ENCODE results near the gene EVL.

Gene EVL

DNA sequence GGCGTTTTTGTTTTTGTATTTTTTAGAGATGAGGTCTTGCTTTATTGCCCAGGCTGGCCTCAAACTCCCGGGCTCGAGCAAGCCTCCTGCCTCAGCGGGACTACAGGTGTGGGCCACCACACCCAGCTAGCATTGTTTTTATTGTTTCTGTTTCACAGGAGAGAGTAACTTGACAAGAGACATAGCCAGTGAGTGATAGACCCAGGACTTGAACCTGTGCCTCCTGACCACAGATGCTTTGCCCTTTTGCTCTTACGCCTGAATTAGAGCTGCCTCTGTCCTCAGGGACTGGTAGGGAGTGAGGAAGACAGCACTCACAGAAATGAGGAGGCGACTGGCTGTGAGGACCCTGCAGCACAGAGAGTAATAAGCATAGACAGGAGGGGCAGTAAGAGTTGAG, 2.3 kb downstream of the EVL start:
- DNase-seq (ENCODE audit: low spot score): no peak

DNA sequence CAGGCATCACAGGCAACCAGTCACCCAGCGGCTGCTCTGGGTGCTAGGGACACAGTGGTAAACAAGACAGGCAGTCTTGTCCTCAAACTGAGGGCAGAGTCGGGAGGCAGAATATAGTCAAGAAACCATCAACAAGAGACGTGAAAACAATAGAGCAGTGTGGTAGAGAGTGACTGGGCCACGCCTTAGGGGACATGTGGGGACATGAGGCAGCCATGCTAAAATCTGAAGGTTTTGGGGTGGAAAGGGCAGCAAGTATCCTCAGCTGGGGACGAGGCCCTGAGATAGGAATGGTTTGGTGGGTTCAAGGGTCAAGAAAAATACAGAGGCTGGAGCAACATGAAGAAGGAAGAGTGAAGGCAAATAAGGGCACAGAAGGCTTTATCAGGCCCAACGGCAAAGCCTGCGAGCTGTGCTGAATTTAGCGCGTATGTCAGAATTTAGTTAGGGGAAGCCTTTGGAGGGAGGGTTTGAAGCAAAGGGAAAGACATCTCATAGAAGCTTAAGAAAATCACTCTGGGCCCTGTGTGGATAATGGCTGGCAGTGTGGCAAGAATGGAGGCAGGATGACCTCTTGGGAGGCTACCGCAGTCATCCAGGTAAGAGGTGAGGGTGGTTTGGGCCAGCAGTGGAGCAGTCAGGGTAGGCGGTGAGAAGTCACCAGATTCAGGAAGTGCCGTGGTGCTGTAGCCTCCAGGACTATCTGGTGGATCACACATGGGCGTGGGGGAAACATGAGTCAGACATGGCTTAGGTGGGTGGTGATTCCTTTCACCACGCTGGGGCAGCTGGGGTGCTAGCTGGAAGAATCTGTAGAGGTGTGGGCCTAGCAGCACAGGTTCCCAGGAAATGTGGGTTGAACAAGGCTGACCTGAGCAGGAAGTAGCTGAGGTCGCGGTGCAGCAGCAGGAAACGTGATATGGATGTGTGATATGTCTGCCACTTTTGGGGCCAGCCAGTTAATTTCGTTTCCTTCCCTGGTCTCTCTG, 3.0 kb downstream of the EVL start:
- no peak for DNase-seq (ENCODE audit: low spot score)

DNA sequence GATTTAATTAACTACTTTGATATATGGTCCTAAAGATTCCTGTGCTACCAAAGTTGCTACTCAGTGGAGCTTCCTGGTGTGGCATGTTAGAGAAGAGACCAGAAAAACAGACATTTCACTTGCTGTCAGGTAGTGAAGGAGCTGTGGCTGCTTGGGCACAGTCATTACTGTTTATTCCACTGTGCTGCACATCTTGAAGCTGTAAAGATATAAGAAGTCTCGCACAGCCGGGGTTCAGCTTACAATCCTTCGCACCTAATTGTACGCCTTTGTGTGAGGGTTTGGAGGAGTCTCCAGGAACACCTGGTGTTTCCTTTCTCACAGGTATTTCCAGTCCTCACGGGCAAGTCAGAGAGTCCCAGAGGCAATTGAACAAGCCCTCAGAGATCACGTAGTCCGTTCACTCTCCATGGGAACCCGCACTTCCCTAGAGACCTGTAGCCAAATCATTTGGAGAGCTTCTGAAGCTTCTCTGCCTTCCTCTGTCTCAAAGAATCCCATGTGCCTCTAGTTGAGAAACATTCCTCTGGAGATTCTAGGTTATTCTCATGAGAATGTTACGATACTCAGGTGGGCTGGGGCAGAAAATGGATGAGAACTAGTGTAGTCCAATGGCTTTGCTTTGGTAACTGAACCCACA, 4.1 kb downstream of the EVL start:
- DNase-seq (ENCODE audit: low spot score): no peak

DNA sequence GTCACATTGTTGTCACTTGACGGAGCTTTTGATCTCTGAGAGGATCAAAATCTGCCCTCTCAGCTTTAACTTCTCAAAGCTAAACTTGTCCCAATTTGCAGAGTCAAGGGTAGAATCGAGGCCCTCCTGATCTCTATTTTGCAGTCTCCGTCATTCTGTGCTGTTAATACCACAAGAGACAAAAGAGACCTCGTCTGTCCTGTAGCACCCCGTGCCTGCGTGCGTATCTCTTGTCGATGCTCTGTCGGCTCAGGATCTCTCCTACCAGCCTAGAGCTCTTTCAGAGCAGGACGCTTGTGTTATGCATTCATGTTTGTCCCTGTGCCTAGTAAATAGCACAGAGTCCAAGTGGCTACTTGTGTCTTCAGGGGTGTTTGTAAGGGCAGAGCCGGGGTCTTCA, 5.1 kb downstream of the EVL start:
- DNase-seq (ENCODE audit: low spot score): no peak

DNA sequence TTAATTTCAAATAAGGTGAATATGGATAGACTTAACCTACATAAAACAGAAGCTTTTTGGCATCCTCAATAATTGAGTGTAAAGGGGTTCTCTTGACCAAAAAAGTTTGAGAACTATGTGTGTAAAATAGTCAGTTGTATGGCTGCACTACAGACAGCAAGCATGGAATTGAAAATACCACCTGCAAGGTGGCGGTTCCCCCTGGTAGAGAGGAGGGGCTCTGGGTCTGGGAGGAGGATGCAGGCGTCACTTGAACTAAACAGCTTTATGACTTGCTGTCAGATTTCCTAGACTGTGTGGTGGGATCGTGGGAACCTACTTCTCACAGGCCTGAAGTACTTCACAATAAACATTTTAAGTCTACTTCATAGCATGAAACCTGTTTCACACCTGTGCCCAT, 6.3 kb downstream of the EVL start:
- DNase-seq (ENCODE audit: low spot score): no peak

DNA sequence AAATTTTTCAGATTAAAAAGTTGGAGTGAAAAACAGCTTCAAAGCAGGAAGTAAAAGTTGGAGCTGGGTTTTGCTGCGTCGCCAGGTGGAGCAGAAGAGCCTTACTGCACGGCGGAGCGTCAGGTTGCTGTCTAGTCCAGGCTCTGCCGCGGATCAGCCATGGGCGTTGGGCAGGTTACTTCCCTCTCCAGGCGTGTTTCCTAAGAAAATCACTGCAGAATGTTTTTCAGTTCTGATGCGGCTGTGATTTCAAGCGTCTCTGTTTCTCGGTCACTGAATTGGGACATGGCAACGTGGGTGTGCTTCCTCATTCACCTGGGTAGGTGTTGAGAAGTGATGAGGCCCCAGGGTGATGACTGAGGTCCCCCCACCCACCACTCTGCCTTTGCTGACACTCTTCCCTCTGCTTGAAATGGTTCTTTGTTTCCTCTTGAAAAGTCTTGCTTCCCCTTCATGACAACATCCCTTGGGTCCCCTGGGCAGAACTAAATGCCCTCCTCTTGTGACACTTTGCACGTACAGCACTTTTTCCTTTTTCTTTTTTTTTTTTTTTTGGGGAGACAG, 7.6 kb downstream of the EVL start:
- DNase-seq (ENCODE audit: low spot score): no peak

DNA sequence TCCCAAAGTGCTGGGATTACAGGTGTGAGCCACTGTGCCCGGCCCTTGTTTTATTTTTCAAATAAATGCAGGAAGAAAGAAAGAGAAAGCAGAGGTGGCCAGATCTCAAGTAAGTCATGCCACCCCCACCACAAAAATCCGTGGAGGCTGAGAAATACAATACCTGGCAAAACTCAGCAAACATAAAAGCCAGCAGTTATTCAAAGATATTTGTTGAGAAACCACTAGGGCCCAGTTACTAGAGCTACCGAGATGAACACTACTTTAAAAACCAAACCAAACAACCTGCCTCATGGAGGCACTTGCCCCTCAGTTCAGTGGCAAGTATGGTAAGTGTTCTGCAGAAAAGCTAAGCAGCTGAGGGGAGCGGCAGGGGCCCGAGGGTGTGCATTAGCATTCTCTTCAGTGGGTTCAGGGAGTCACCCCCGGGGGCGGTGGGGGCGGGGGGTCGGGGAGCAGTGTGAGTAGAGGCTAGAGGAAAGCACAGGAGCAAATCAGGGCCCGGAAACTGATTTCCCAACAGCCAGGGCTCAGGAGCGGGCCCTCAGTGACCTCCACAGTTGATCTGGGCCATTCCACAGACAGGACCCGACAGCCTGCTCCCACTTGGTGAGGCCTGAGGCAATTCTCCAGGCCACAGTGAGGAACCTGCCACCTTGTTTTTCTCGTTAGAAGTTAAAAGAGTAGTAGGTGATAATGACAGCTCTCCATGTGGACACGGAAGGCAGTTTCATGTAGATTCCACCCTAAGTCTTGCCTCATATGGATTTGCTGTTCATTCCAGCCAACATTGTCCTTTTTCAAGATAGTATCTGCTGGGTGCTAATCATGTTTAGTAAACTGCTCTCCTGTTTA, 8.6 kb downstream of the EVL start:
- DNase-seq (ENCODE audit: low spot score): no peak

DNA sequence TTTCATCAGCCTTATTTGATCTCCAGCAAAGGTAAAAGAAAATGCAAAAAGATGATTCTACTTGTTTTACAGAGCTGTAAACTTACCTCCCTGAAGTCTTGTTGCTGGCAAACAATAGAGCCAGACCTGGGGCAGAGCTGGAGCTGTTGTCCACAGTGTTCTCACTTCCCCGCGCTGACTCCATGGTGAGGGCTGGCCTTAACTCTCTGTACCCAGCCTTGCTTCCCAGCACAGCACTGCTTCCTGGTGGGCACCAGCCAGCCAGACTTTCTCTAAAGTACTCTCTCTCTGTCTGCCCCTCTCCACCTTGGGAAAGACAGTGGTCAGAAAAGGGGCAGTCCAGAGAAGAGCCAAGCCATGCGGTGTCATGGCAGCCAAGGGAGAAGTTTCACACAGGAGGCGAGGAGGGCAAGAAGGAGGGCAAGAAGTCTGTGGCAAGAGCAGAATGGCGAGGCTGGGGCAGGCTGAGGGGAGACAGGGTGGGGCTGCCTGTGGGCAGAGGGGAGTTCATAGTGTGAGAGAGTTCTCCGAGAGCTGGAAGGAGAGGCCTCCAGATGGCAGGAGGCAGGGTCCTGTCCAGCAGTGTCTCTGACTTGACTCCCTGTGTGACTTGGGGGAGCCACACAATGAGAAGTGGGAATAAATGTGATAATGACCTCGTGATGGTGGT, 9.3 kb downstream of the EVL start:
- no peak for DNase-seq (ENCODE audit: low spot score)

DNA sequence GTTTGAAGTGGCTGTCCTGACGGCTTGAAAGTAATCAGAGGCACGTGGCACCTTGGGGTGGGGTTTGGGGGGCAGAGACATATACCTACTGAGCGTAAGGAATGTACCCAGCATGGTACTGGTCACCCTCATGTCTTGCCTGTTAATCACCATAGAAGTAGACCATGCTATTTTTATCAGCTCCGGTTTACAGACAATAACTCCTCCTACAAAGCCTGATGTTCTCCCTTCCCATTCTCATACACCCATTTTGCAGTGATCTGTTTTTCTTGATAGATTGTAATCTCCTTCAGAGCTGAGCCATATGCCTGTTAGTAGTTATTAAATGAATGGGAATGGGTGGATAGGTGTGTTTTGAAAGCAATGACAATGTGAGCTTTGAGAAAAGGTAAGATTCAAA, 10.5 kb downstream of the EVL start:
- no peak for DNase-seq (ENCODE audit: low spot score)

DNA sequence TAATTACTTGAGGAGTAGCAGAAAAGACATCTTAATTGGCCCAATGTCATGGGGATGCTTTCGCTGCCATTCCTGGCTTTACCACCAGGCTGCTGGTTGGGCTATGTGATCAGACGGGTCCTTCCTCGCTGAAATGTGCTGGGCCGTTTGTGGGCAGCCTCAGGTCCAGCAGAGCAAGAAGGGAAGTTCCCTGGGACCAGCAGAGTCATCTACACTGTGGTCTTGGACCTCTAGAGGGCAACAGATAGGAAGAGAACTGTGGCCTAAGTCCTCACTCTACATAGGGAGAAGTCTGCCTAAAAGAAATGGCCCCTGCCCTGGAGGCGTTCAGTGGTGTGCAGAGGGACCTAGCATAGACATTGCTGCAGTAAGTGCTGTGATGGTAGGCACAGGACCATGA, 10.9 kb downstream of the EVL start:
- no peak for DNase-seq (ENCODE audit: low spot score)

DNA sequence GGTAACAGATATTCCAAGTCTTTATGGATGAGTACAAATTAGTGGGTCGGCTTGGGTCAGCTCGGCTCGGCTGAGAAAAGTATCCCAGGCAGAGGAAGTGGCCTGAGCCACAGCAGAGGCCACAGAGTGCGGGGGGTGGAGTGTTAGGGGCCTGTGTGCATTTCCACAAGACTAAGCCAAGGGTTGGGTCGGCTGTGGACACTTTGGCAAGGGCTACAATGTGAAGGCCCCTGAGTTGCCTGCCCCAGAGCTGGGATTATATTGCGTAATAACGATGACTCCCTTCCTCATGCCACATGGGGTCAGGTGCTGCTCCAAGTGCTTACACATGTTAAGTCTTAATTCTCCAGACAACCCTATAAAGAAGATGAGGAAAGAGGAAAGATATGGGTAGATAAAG, 11.4 kb downstream of the EVL start:
- DNase-seq (ENCODE audit: low spot score): no peak

DNA sequence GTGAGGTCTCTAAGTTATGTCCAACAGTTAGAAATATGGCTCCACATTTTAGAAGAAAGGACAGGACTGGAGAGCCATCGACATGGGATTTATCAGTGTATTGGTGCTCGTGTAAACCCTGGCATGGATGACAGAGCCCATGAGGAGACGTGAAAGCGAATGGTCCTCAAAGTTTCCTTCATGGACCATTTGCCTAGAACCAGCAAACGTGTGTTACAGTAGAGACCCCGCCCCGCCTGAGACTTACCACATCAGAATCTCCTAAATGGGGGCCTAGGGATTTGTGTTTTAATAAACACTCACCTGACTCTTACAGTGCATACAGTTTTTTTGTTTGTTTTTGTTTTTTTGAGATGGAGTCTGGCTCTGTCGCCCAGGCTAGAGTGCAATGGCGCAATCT, 12.2 kb downstream of the EVL start:
- DNase-seq (ENCODE audit: low spot score): no peak

DNA sequence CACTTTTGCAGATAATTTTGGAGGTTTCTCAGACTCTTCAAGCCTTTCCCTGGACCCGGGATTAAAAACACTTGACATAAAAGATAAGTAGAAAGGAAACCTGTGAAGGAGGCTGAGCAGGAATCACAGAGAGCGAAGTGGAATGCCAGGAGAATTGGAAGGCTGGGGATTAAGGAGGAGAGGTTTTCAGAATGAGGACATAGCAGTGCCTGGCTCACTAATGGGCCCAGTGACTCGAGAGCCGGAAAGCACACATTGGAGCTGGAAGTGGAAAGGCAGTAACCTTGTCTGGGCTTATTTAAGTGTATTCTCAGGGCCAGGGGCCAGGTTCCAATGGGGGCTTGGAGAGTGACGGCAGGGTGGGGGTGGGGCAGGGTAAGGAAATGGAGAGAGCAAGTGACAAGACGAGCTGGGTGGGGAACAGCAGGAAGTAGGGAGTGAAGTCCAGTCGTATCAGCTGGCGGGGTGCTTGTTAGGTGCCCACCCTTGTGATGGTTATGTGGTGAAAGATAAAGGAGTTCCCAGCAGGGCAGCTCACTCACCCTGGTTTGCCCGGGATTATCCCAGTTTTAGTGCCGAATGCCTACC, 13.1 kb downstream of the EVL start:
- DNase-seq (ENCODE audit: low spot score): no peak

DNA sequence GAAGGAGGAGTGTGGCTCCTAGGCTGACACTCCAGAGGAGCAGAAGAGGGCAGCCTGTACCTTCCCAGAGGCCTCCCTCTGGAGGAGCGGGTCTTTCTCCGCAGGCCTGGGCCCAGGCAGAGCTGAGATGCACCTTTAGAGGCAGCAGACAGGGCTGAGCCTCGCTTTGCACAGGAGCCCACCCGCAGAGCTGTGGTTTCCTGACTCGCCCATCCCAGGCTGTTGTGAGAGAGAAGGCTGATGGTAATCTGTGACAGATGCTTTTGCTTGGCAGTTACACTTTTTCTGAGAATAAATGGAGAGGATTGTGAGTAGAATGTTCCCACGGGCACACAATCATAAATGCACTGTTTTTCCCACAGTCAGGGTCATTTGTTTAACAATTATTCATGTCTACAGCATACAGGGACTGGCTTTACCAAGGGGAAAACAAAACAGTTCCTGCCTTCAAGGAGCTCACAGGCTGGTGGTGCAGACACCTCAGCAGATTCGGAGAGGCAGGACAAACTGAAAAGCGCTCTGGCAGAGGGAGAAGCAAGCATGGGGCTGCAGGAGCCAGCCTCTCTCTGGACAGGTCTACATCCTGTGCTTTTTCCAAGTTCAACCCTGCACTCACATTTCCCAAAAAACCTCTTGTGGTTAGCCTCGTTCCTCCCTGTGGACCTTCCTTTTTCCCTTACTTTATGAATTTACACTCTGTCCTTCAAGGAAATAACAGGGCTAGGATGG, 13.9 kb downstream of the EVL start:
- DNase-seq (ENCODE audit: low spot score): no peak

DNA sequence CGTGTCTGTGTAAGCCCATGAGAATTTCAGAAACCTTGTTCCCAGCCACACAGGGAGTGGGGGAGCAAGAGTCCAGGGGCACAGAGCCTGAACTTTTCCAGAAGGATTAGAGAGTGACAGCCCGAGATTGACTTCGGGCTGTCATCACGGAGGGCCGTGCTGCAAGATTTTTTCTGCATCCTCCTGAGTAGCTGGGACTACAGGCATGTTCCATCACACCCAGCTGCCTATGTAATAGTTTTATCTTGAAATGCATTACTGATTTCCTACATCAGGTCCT, 14.4 kb downstream of the EVL start:
- DNase-seq (ENCODE audit: low spot score): no peak

DNA sequence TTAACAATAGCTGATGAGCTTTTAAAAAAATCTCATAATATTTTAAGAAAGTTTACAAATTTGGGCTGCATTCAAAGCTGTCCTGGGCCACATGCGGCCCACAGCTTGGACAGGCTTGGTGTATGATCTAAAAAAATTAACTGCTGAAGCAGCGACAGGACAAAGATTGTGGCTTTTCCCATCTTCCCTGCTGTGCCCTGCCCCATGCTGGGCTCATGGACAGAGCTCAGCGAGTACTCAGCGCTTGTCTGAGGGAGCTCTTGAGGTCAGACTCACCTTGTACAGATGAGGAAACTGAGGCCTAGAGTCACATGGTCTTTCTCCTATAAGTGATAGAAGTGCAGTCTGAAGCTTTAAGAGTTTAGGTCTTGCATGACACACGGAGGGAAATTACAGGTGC, 15.0 kb downstream of the EVL start:
- DNase-seq (ENCODE audit: low spot score): no peak

DNA sequence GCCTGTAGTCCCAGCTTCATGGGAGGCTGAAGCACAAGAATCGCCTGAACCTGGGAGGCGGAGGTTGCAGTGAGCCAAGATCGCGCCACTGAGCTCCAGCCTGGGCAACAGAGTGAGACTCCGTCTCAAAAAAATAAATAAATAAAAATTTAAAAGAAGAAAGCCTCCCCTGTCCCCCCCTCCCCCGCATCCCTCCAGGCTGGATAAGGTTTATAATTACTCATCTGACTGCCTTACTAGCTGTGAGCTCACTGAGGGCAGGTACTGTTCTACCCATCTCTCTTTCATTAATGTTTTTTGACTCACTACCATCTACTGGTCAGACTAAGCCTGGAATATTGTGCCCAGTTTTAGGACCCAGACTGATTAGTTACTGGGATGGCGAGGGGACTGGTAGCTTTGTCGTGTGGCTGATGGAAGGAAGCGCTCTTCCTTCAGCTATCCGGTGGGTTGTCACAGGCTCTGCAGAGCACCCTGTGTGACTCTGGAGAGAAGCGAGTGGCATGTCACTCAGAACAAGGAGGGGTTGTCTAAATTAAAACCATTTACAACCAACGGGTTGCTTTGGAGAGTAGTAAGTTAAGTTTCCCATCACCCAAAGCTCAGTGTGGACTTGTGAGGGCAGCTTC, 16.9 kb downstream of the EVL start:
- no peak for DNase-seq (ENCODE audit: low spot score)

DNA sequence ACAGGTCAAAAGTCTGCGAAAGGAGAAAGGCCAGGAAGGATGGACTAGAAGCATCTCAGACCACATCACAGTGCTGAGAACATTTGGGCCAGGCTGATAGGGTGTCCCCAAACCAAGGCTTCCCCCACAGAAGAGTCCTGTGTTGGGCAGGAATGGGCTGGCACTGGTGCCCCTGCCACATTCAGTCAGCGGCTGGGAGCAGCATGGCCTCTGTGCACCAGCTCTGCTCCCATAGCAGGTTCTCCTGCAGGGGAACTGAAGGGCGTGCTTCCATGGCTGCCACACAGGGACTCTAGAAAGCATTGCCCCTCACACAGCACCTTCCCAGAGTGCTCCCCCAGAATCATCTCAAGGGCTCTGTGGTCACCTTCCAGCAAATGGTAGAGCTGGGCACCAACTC, 17.5 kb downstream of the EVL start:
- DNase-seq (ENCODE audit: low spot score): no peak

DNA sequence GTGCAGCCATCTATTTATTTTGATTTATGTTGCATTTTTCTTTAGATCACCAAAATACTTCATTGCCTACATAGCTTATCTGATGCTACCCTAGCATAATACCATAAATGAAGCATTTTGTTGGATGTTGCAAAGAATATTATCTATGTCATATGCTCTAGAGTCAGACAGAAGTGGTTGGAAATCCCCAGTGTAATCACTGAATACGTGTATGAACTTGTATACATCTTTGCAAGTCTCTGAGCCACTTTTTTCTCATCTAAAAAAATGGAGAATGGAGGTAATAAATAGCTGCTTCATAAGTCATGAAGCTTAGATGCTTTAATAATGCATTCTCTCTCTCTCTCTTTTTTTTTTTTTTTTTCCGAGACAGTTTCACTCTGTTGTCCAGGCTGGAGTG, 18.5 kb downstream of the EVL start:
- no peak for DNase-seq (ENCODE audit: low spot score)

DNA sequence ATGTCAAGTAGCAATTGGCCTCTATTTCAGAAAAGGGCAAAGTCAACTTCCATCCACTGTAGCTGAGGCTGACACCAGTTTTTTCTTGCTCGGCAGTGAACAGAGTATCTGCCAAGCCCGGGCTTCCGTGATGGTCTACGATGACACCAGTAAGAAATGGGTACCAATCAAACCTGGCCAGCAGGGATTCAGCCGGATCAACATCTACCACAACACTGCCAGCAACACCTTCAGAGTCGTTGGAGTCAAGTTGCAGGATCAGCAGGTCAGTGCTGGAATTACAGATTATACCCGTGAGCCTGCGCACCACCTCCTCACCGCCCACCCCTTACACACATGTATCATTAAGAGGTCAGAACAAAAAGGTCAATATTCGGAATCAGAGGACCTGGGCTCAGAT, 19.4 kb downstream of the EVL start:
- DNase-seq (ENCODE audit: low spot score): no peak

DNA sequence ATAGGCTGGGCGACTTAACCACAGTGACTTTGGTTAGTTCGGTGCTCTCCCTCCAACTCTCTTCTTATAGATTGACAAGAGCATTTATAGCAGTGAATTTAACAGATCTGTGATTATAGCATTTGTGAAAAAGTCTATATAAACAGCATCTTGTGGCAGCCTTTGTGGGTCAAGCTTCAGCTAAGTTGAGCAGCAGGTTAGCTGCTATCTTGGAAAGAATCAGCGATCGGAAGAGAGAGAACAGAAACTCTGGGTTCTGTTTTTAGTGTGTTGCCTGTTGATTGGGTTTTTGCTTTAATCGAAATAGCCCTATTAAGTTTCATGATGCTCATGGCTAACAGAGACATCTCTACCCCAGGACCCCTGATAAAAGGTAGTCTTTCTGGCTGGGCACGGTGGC, 20.2 kb downstream of the EVL start:
- no peak for DNase-seq (ENCODE audit: low spot score)

Data from ecto neural progenitor cell (in vitro differentiated cells).